ENCODE results near the gene TNFRSF6B.

Gene TNFRSF6B

GRCh38 chr20:63686492-63687321 is 9.7 kb upstream of the TNFRSF6B start:
- peak; percentile 70 for DNase-seq

- no peak for DNase-seq
These were observed 8.9 kb upstream of the TNFRSF6B start for GRCh38 chr20:63687419-63688178.

DNA sequence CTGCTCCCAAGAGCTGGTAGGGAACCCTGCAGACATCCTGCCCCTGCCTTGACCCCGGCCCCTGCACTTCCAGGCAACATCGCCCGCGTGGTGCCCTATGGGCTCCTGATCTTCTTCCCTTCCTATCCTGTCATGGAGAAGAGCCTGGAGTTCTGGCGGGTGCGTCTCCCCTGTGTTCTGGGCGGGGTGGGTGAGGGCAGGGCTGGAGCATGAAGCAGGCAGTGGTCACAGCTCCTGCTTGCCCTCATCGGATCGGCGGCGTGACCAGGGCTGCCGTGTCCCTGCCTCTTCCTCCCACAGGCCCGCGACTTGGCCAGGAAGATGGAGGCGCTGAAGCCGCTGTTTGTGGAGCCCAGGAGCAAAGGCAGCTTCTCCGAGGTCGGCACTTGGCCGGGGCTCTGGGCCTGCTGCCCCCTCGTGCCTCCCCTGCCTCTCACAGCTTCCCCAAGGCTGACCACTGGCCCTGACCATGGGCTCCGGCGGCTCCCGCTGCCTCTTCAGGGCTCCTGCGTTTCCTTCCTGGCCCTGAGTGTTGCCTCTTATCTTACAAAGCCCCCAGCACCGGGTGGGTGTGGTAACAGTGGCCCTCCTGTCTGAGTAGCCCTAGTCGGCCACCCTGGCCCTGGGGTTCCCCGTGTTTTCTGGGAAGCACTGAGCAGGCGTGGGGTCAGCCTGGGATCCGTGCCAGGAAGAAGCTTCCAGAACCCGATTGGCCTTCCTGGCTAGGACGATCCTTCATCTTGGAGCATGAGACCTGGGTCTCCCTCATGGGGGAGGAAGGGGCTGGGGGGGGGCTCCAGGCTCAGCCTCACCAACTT is 8.0 kb upstream of the TNFRSF6B start:
- no peak for DNase-seq

DNA sequence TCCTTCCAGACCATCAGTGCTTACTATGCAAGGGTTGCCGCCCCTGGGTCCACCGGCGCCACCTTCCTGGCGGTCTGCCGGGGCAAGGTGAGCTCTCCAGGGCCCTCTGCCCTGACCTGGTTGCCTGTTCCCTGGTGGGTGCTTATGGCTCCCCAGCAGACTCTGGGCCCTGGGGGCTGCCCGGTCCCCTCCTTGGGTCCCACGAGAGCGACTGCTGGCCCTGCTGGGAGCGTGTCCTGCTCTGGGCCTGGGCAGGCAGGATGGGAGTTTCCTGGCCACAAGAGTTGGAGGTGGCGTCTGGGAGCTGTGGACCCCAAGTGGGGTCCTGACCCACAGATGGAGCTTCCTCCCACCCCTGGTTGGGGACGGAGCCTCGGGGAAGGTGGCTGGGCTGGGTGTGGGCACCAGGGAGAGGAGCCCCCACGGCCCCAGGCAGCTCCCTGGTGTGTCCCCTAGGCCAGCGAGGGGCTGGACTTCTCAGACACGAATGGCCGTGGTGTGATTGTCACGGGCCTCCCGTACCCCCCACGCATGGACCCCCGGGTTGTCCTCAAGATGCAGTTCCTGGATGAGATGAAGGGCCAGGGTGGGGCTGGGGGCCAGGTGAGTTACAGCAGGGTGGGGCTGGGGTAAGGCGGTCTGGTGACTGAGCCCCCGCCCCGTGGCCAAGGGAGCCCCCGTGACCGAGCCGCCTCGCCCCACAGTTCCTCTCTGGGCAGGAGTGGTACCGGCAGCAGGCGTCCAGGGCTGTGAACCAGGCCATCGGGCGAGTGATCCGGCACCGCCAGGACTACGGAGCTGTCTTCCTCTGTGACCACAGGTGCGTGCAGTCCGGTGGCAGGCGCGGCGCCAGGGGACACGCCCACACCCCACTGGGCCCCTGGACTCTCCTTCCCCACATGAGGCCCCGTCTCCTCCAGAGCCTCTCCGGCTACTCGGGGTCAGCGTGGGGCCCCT is 7.1 kb upstream of the TNFRSF6B start:
- DNase-seq, result no peak

DNA sequence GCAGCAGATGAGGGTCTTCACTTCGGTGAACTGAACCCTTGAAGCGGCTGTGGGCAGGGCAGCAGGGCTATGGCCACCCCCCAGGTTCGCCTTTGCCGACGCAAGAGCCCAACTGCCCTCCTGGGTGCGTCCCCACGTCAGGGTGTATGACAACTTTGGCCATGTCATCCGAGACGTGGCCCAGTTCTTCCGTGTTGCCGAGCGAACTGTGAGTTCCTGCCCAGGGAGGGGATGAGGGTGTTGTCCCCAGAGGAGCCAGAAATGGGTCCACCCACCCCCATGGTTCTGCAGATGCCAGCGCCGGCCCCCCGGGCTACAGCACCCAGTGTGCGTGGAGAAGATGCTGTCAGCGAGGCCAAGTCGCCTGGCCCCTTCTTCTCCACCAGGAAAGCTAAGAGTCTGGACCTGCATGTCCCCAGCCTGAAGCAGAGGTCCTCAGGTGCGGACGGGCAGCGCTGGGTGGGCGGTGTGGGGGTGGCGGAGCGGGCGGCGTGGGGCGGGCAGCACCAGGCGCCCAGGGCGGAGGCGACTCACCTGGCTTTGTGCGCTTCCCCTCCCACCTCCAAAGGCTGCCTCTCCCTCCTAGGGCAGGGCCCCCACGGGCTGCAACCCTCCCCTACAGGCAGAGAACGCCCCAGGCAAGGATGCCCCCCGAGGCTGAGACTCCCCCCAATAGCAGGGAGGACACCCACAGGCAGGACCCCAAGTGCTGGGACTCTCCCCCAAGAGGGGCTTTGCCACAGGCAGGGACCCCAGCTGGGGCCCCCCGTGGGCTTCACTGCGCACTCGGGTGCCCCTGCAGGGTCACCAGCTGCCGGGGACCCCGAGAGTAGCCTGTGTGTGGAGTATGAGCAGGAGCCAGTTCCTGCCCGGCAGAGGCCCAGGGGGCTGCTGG is 6.2 kb upstream of the TNFRSF6B start:
- DNase-seq, result no peak

GRCh38 chr20:63690898-63691710 is 5.3 kb upstream of the TNFRSF6B start:
- DNase-seq, result no peak

- no peak for DNase-seq
These were observed 4.6 kb upstream of the TNFRSF6B start for GRCh38 chr20:63691711-63692435.

DNA sequence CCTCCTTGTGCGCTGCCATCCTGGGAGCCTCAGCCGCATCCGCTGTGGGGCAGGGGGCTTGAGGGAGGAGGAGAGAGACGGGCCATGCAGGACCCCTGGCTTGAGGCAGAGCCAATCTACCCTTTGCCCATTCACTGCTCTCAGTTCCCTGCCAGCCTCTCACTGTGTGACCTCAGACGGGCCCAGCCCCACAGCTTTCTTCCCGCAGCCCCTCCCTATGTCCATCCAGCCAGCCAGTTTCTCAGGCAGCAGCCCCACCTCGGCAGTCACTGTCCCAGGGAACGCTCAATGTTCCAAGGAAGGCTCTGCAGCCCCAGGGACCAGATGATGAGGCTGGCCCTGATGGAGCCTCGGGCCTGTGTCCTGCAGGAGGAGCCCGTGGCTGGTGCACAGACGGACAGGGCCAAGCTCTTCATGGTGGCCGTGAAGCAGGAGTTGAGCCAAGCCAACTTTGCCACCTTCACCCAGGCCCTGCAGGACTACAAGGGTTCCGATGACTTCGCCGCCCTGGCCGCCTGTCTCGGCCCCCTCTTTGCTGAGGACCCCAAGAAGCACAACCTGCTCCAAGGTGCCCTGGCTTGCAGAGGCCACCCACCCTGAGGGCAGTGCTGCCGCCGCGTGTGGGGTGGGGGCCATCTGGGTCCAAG is 3.9 kb upstream of the TNFRSF6B start:
- no peak for DNase-seq

DNA sequence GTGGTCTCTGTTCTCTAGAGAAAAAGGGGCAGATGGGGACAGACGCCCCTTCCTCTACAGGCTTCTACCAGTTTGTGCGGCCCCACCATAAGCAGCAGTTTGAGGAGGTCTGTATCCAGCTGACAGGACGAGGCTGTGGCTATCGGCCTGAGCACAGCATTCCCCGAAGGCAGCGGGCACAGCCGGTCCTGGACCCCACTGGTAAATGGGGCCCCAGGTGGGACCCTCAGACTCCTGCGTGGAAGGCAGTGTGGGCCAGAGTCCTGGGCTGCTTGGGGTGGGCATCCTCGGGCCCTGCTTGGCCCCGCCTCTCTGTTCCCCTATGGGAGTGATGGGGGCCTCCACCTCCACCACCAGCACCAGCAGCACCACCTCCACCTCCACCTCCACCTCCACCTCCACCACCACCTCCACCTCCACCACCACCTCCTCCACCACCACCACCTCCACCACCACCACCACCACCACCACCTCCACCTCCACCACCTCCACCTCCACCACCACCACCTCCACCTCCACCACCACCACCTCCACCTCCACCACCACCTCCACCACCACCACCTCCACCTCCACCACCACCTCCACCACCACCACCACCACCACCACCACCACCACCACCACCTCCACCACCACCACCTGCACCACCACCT is 3.2 kb upstream of the TNFRSF6B start:
- DNase-seq, result no peak

- DNase-seq, result no peak
These were observed 2.5 kb upstream of the TNFRSF6B start for GRCh38 chr20:63693733-63694583.

DNA sequence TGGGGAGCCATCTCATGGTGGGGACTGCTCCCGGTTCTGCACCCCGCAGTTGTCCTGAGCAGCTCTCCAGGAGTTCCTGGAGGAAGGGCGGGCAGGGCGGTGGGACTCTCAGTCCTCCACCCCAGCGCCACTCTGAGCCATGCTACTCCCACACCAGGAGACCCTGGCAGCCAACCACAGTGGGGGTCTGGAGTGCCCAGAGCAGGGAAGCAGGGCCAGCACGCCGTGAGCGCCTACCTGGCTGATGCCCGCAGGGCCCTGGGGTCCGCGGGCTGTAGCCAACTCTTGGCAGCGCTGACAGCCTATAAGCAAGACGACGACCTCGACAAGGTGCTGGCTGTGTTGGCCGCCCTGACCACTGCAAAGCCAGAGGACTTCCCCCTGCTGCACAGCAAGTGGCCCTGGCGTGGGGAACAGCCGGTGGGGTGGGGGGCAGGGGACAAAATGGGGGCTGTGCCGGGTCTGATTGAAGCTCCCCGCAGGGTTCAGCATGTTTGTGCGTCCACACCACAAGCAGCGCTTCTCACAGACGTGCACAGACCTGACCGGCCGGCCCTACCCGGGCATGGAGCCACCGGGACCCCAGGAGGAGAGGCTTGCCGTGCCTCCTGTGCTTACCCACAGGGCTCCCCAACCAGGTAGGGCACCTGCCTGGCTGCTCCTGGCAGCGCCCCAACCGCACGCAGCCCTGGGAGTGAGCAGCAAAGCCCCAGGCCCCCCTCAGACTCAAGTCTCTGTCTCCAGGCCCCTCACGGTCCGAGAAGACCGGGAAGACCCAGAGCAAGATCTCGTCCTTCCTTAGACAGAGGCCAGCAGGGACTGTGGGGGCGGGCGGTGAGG is 1.6 kb upstream of the TNFRSF6B start:
- DNase-seq, result no peak

DNA sequence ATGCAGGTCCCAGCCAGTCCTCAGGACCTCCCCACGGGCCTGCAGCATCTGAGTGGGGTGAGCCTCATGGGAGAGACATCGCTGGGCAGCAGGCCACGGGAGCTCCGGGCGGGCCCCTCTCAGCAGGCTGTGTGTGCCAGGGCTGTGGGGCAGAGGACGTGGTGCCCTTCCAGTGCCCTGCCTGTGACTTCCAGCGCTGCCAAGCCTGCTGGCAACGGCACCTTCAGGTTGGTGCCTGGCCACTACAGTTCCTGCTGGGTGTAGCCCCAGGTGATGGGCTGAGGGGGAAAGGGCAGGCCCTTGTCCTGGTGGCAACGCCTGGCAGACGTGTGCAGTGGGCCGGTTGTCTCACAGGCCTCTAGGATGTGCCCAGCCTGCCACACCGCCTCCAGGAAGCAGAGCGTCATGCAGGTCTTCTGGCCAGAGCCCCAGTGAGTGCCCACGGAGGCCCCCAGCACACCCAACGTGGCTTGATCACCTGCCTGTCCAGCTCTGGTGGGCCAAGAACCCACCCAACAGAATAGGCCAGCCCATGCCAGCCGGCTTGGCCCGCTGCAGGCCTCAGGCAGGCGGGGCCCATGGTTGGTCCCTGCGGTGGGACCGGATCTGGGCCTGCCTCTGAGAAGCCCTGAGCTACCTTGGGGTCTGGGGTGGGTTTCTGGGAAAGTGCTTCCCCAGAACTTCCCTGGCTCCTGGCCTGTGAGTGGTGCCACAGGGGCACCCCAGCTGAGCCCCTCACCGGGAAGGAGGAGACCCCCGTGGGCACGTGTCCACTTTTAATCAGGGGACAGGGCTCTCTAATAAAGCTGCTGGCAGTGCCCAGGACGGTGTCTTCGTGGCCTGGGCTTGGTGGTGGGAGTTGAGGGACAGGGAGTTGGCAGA is 787 bp upstream of the TNFRSF6B start:
- no peak for DNase-seq

- DNase-seq, result peak; percentile 60
These were observed 185 bp upstream of the TNFRSF6B start for GRCh38 chr20:63696306-63696627.

DNA sequence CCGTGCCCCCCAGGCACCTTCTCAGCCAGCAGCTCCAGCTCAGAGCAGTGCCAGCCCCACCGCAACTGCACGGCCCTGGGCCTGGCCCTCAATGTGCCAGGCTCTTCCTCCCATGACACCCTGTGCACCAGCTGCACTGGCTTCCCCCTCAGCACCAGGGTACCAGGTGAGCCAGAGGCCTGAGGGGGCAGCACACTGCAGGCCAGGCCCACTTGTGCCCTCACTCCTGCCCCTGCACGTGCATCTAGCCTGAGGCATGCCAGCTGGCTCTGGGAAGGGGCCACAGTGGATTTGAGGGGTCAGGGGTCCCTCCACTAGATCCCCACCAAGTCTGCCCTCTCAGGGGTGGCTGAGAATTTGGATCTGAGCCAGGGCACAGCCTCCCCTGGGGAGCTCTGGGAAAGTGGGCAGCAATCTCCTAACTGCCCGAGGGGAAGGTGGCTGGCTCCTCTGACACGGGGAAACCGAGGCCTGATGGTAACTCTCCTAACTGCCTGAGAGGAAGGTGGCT is 960 bp downstream of the TNFRSF6B start:
- no peak for DNase-seq

- no peak for DNase-seq
These were observed 1.6 kb downstream of the TNFRSF6B start for GRCh38 chr20:63697868-63698545.
